ENCODE results near the gene KCNC3.
"Not testable (repeated sequence)": the region's sequence is repeated elsewhere in the genome, so short reads cannot be mapped to it uniquely, and the experiment has no call there.

Gene KCNC3

DNA sequence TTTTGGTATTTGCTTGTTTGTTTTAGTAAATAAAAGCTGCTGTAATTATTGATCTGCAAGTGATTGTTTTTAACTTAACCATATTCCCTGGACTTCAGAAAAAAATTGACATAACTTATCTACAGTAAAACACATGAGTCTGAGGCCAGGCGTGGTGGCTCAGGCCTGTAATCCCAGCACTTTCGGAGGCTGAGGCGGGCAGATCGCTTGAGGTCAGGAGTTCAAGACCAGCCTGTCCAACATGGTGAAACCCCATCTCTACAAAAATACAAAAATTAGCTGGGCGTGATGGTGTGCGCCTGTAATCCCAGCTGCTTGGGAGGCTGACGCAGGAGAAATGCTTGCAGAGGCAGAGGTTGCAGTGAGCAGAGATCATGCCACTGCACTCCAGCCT lies 24.3 kb upstream of the KCNC3 start:
- not testable (repeated sequence) for DNase-seq

DNA sequence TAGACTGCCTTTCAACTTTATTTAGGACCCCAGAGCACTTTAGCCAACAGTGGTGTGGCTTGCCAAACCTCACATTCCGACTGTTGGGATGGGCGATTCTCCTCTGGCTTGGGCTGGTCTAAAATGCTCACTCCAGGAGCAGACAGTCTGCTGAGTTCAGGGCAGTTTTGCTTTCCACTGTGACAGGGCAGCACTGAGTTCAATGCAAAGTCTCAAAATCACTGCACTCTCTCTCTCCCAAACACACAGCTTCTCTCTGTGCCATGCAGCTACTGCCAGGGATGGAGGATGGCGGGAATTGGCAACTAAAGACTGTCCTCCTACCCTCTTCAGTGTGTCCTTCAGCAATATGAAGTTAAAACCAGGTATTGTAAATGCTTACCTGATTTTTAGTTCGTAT lies 23.1 kb upstream of the KCNC3 start:
- DNase-seq, result no peak

- no peak for DNase-seq
Observed at GRCh38 chr19:50349277-50350057, 20.3 kb upstream of the KCNC3 start.

GRCh38 chr19:50347089-50347581 lies 18.0 kb upstream of the KCNC3 start:
- not testable (repeated sequence) for DNase-seq

- DNase-seq, result no peak
Observed at GRCh38 chr19:50344661-50345318, 15.6 kb upstream of the KCNC3 start.

GRCh38 chr19:50341091-50341564 lies 12.0 kb upstream of the KCNC3 start:
- DNase-seq, result peak; percentile 77 to 88

DNA sequence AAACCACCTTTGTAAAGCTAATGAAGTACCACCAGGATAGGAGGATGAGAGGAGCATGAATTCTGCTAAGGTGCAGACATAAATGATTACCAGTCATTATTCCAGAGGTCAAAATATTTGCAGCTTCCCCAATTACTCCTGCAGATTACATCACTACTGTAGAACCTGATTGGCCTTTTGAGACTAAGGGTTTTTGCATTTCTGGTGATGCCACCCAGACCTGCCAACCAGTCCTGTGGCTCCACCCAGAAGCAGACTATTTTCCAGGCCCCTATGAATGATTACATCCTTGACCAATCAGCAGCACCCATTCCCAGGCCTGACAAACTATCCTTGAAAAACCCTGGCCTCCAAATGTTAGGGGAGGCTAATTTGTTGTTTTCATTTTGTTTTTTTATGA lies 11.2 kb upstream of the KCNC3 start:
- DNase-seq, result peak in 1 of 2 donors; percentile 62

DNA sequence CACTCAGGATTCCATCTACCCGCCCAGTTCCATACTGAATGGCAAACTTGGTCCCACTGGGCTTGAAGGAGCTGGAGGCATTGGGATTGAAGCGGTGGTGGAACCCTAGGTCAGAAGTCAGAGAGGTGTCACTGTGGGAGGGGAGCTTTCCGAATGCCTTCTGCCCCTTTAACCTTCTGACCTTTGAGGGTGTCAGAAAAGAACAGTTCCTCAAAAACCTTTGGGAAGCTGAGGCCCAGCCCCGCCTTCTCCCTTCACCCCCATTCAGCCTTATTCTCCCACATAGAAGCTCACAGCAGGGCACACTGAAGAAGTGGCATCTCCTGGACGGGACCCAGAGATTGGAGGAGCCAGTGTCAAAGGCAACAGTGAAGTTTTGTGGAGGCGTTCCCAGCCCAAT lies 7.9 kb upstream of the KCNC3 start:
- peak in 1 of 2 donors; percentile 46 for DNase-seq

DNA sequence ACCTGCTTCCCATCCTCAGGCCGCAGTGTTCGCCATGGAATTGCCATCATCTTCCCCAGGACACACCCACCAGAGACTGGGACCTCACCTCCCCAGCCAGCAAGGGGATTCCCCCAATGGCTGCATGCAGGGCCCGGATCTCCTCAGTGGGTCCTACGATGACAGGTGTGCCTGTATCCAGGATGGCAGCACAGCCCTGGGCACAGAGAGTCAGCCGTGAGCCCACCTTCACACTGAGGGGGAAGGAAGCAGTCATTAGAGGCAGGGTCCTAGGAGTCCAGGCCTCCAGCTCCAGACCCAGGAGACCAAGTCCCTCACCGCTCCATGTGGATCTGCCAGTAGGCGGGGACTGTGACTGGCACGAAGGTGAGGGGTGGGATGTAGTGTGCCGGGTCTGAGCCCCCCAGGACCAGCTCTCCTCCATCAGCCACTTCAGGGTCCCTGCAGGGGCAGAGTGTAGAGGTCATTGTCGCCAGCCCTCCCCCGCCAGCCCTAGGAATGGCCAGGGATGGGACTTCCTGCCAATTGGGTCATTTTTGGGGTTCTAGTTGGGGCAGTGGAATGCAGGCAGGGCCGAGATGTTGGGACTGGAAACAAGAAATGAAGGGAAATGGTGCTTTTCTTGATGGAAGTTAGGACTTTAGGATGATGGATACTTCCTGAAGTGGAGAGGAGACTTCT lies 5.7 kb upstream of the KCNC3 start:
- no peak for DNase-seq

GRCh38 chr19:50333737-50334617 lies 4.8 kb upstream of the KCNC3 start:
- peak in 1 of 2 donors; percentile 92 for DNase-seq

DNA sequence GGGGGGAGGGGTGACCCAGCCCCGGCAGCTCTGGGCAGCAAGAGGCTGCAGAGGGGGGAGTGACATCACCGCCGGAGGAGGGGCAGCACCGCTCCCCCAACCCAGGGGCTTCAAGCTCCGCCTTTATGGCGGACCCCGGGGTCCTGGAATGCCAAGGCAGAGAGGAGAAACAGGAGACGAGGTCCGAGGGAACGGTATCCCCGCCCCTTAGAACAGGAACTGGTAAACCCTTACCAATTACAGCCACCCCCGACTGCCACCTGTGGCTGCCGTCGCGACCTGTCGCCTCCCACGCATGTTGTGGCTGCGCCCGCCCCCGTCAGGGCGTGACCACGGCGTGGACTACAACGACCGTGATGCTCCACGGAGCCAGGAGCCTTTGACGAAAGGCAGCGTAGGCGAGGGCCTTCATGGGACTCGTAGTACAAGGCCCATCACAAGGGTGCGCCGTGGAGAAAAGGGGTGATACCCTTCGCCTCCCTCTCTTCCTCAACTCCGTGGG lies 4.1 kb upstream of the KCNC3 start:
- DNase-seq, result peak; percentile 92 to 94

DNA sequence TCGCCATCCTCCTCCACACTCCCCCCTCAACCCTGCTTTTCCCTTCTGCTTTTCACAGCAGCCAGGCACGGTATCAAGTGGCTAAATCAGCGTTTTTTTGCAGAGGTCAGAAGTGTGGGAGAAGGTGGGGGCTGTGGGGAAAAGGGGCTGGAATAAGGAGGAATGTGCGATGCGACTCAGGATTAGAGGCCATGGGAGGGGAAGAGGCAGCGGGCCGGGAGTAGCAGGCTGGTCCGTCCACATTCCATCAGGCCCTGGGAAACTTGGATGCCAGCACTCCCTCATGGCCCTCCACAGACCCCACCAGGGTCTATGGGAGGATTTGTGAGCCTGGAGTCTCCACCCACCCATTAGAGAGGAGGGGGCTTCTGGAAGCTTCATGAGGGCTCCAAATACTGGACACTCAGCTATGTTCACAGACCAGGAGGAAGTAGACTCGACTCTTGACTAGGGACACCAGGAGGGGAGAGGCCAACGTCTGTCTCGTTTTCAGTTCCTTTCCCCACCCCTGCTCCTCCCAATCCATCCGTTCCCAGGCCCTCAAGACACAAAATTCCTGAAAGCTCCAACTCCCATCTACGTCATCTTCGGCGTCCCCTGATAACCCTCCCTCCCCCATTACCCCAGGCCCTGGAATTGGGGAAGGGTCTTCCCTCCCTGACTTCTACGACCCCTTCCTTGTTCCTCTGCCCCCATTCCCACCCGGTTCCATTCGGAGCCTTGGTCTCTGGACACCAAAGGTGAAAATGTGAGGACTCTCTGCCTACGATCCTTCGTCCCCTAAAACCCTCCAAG lies 3.3 kb upstream of the KCNC3 start:
- DNase-seq, result peak in 1 of 2 donors; percentile 42

DNA sequence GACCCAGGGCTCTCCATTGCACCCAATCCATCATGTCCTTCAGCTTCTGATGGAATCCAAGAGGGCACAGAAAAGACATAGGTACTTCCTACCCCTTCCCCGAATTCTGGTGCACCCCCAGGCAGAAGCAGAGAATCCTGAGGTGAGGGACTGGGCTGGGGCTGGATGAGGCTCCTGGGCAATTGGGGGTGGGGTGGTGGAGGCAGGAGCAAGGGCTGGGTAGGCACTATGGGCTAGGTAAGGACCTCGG lies 2.7 kb upstream of the KCNC3 start:
- DNase-seq, result no peak

- no peak for DNase-seq
Observed at GRCh38 chr19:50331221-50331993, 2.2 kb upstream of the KCNC3 start.

DNA sequence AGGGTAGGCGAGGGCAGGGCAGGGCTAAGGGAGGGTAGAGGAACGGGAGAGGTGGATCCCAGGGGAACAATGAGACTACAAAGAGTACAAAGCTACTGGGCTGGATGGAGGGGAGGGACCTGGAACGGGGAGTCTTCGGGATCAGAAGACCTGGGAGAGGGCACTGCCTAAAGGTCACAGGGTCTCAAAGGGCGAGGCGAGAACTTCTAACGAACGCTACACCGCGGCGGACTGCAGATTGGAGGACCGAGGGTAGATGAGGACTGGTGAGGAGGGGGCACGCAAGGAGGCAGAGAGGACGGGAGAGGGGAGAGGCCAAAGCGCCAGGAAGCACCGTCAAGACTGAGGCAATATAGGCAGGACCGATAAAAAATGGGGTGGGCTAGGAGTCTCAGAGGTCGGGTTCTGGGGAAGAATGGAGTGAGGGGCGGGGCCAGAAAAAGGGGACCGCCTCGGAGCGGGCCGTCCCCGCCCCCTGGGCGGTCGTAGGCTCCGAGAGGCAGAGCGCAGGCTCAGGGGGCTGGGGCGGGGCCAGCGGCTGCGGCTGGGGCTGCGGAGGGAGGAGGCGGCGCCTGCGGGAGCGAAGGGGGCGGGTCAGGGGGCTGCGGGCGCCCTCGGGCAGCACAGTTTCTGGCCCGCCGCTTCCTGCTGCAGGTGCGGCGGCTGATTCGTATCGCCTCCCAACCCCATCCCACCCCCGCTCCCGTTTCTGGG lies 1.3 kb upstream of the KCNC3 start:
- DNase-seq, result peak; percentile 80 to 87

DNA sequence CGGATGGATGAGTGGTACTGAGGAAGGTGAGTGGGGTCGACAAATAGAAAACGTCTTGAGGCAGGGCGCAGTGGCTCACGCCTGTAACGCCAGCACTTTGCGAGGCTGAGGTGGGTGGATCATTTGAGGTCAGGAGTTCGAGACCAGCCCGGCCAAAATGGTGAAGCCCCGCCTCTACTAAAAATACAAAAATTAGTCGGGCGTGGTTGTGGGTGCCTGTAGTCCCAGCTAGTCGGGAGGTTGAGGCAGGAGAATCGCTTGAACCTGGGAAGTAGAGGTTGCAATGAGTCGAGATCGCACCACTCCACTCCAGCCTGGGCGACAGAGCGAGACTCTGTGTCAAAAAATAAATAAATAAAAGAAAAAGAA lies 733 bp upstream of the KCNC3 start:
- not testable (repeated sequence) for DNase-seq

DNA sequence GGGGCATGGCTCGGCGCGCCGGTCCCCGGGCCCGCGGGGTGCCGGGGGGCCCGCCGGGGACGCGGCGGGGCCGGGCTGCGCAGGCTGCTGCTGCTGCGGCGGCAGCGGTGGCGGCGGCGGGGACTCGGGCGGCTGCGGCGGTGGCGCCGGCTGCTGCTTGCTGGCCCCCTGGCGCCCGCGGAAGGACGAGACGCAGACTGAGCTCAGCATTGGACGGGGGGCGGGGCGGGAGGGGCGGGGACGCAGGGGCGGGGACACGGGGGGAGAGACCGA lies 368 bp downstream of the KCNC3 start:
- DNase-seq, result no peak

- DNase-seq, result peak in 1 of 2 donors; percentile 51
Observed at GRCh38 chr19:50328224-50328872, 829 bp downstream of the KCNC3 start.

GRCh38 chr19:50327461-50328223 lies 1.5 kb downstream of the KCNC3 start:
- no peak for DNase-seq

Measured in inflammatory macrophage treated with lipopolysaccharide for 1 hour (primary cell).